Mucosa of descending colon (tissue), 3 donors: Measurements from ENCODE around the gene GDF2. TPM values are rescaled to one million over a fixed set of nuclear protein-coding genes. Genes with fewer than 3 reads are reported as not detected.

Experiments
- ATAC-seq: fragments of 200-7000 bp; cut with Tn5 transposase; one replicate; pipeline ENCODE4 v1.9.1; 2020; ENCODE audit warnings: mild to moderate bottlenecking, moderate library complexity
- DNase-seq, 3 donors: peaks; one replicate each; pipeline ENCODE4 v3.0.0-alpha.2; 2020
- H3K36me3 ChIP-seq: fragments of 200-600 bp; one replicate; pipeline ENCODE4 v1.8.0; 2021; ENCODE audit warnings: low read depth, mild to moderate bottlenecking
- H3K4me1 ChIP-seq: fragments of 200-600 bp; one replicate; pipeline ENCODE4 v1.8.0; 2021; ENCODE audit warnings: low read depth, mild to moderate bottlenecking
- H3K4me3 ChIP-seq: fragments of 200-600 bp; one replicate; pipeline ENCODE4 v1.8.0; 2021; ENCODE audit warnings: mild to moderate bottlenecking
- H3K9me3 ChIP-seq: fragments of 200-600 bp; one replicate; pipeline ENCODE4 v1.8.0; 2021; ENCODE audit warnings: mild to moderate bottlenecking
- intact Hi-C, 2 donors: fragments of 100-400 bp; cut with DNase I in 1 of 2; cut with micrococcal nuclease in 1 of 2; formaldehyde crosslinking; loops; one replicate each; pipeline versions ENCODE4 v1.11.0 to v1.11.1; 2022; cut with DNase I, micrococcal nuclease
- total RNA-seq, 3 donors: library from RNA; stranded (reverse); fragmentation: NEBNext Ultra II Directional in 2 of 3; extraction: Animal tissue kit (Norgen Biotek cat#: 25700) in 2 of 3; gene quantifications; one replicate each; pipeline versions ENCODE4 v1.2.1 to v1.2.4, GENCODE V29; 2021 to 2023
- TF ChIP-seq, protein P1 (sequence below): fragments of 200-600 bp; IDR thresholded peaks from one replicate; pipeline ENCODE4 v1.8.0; 2022; ENCODE audit warnings: antibody characterized with exemption, mild to moderate bottlenecking
- donor health status: DM: no; HTN: no; CAD: no; lungs with moderate emphysema.
- donor health status: DM: no; HTN: no; CAD: no.
- donor health status: DM: no; HTN: yes; CAD: no.

Gene GDF2
- total RNA-seq, 3 donors from 2014 or later: not detected

DNA sequence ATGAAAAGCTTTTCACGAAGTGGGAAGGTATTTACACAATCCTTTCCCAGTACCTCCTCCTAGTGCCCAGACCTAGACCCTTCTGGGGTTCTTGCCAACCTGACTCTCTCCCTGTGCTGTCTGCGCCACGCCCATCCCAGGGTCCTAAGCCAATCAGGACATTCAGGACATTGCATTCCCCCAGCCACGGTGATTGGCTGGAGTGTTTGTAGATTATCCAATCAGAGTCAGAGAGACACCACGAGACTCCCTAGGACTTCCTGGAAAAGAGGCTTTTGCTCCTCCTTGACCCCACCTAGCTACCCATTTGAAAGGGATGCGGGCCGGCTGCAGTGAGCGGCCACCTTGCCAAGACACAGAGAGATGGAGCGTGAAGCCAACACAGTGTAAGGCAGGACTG lies 3.5 kb upstream of the GDF2 start:
- Histone ChIP-seq H3K9me3 (no peaks in the 10 kb centered on the region), H3K4me3 (no peak overlapping the region), H3K4me1 (no peaks in the 10 kb centered on the region), H3K36me3 (no peaks in the 10 kb centered on the region)
- TF ChIP-seq, protein P1, sequence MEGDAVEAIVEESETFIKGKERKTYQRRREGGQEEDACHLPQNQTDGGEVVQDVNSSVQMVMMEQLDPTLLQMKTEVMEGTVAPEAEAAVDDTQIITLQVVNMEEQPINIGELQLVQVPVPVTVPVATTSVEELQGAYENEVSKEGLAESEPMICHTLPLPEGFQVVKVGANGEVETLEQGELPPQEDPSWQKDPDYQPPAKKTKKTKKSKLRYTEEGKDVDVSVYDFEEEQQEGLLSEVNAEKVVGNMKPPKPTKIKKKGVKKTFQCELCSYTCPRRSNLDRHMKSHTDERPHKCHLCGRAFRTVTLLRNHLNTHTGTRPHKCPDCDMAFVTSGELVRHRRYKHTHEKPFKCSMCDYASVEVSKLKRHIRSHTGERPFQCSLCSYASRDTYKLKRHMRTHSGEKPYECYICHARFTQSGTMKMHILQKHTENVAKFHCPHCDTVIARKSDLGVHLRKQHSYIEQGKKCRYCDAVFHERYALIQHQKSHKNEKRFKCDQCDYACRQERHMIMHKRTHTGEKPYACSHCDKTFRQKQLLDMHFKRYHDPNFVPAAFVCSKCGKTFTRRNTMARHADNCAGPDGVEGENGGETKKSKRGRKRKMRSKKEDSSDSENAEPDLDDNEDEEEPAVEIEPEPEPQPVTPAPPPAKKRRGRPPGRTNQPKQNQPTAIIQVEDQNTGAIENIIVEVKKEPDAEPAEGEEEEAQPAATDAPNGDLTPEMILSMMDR: no peak
- no peak for DNase-seq
- intact Hi-C loops: loop anchor here (5.0 to 10.0 kb wide), 2 partner anchors 271 to 294 kb away; no protein-coding TSS in a partner anchor
- no peak for ATAC-seq

DNA sequence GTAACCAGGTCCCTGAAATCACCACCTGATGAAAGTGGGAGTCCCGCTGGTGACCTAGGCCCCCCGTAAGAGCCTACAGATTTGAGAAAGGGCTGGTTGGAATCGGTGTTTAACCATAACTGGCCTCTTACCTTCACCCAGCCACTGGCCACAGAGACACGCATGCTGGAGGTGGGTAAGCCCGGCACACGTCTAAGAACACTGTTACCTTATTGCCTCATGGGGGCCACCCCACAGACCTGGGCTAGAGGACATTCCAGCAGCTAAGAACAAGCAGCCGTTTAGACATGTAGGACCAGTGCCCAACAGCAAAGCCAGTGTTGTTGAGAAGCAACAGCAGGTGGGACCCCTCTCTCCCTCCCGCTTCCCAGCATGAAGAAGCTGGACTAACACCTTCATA lies 2.5 kb upstream of the GDF2 start:
- TF ChIP-seq, protein P1: no peak
- DNase-seq (no peak), ATAC-seq (no peak)
- intact Hi-C loops: loop anchor here (5.0 to 10.0 kb wide), 2 partner anchors 272 to 295 kb away; no protein-coding TSS in a partner anchor
- no peak overlapping the region for H3K4me3 ChIP-seq
- no peaks in the 10 kb centered on the region for H3K36me3 ChIP-seq
- no peaks in the 10 kb centered on the region for H3K9me3 ChIP-seq
- H3K4me1 ChIP-seq: no peaks in the 10 kb centered on the region

DNA sequence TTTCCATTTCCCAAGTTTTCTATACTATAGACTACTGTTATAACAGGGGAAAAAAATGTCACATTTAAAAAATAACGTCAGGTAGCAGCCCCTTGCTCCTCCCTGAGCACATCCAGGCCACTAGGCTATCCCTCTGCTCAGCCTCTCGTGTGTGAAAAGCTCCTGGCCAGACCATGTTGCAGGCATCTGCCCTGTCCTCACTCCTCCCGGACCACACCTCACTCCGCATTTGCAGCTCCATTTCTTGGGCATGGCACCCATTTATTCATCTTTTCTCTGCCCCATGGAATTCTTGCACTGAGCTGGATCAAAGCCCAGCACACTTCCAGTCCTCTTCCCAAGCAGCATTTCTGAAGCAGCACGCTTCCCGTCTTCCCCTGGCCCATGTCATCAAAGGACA lies 1.4 kb upstream of the GDF2 start:
- TF ChIP-seq, protein P1: no peak
- ATAC-seq (no peak), DNase-seq (no peak)
- H3K4me3 ChIP-seq: no peak overlapping the region
- no peaks in the 10 kb centered on the region for H3K36me3 ChIP-seq
- no peaks in the 10 kb centered on the region for H3K9me3 ChIP-seq
- no peaks in the 10 kb centered on the region for H3K4me1 ChIP-seq
- intact Hi-C loops: no loop called here

DNA sequence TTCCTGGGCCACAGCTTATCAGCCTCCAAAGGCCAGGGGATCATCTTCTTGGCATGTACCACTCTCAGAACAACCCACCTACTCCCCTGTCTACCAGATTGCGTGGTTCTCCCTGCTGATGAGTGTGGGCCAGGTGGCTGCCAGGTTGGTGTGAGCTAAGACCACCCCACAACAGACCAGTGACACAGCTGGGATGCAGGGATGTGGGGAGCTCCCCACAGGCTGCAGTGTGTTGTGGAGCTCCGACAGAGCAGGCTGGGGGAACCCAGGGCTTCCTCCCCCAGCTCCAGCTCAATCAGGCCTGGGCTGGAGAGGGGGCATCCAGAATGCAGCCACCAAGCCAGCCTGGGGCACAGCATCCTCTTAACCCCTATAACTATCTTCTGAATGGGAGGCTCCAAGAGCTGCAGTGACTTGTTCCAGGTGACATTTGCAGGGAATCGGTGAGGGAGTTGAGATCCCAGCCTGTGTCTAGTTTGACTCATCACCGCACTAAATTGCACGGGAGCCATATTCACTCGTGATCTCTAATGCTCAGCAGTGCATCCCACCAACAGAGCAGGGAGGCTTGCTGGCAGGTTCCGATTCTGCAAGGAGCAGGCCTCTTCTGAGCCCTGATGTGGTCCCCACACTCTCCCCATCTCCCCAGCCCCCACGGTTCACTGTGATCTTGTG lies 596 bp upstream of the GDF2 start:
- Histone ChIP-seq H3K36me3 (no peaks in the 10 kb centered on the region), H3K9me3 (no peaks in the 10 kb centered on the region), H3K4me1 (peaks cover 4% of the 10 kb centered on the region), H3K4me3 (no peak overlapping the region)
- TF ChIP-seq, protein P1: no peak
- intact Hi-C loops: no loop called here
- no peak for ATAC-seq
- no peak for DNase-seq

DNA sequence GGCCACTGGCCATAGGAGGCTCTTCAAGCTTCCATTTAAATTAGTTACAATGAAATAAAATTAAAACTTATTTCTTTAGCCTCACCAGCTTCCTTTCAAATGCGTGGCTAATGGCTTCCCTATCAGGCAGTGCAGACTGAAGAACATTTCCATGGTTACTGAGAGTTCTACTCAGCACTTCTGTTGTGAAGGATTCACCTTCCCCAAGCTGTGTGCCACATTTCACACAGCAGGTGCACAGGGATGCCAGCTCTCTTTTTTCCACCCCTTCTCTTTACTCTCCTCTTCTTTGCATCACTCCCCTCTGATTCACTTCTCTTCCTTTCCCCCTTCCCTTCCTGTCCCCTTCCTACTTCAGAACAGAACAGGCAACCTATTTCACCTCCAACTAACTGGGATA lies 833 bp downstream of the GDF2 start:
- no peak for DNase-seq
- H3K4me1 ChIP-seq: peaks cover 4% of the 10 kb centered on the region
- TF ChIP-seq, protein P1: no peak
- H3K9me3 ChIP-seq: no peaks in the 10 kb centered on the region
- ATAC-seq: no peak
- no peaks in the 10 kb centered on the region for H3K36me3 ChIP-seq
- intact Hi-C loops: no loop called here
- H3K4me3 ChIP-seq: no peak overlapping the region
